GM18858 (cell line): ENCODE data around the gene PLD1.
A peak's percentile ranks its signal among the peaks of the same experiment; 100 is the strongest.
"Not testable (repeated sequence)": the region's sequence is repeated elsewhere in the genome, so short reads cannot be mapped to it uniquely, and the experiment has no call there.

ENCODE experiments used
- ATAC-seq: cut with Tn5 transposase; IDR thresholded peaks from one replicate; pipeline ENCODE4 v1.9.1; 2021; ENCODE audit not compliant: unreplicated experiment

The PLD1 gene

GRCh38 chr3:171809861-171810628 is at the start of gene PLD1:
Gene PLD1, minus strand, starts transcription at chr3:171810483. Its CDS starts 72,432 bp downstream, at chr3:171738051.
- peak; percentile 40 for ATAC-seq

GRCh38 chr3:171858770-171859169 is 48.5 kb upstream of the PLD1 start:
- ATAC-seq, result not testable (repeated sequence)

GRCh38 chr3:171854649-171855305 is 44.5 kb upstream of the PLD1 start:
- ATAC-seq, result no peak

GRCh38 chr3:171851660-171852058 is 41.4 kb upstream of the PLD1 start:
- no peak for ATAC-seq

GRCh38 chr3:171850960-171851659 is 40.8 kb upstream of the PLD1 start:
- ATAC-seq, result no peak

GRCh38 chr3:171850320-171850959 is 40.2 kb upstream of the PLD1 start:
- ATAC-seq, result no peak

- ATAC-seq, result no peak
Observed at GRCh38 chr3:171849617-171850319, 39.5 kb upstream of the PLD1 start.

GRCh38 chr3:171847595-171848259 is 37.4 kb upstream of the PLD1 start:
- no peak for ATAC-seq

- no peak for ATAC-seq
Observed at GRCh38 chr3:171847133-171847532, 36.9 kb upstream of the PLD1 start.

- peak; percentile 99 for ATAC-seq
Observed at GRCh38 chr3:171846597-171846996, 36.3 kb upstream of the PLD1 start.

- ATAC-seq, result no peak
Observed at GRCh38 chr3:171845481-171846284, 35.4 kb upstream of the PLD1 start.

- no peak for ATAC-seq
Observed at GRCh38 chr3:171844873-171845272, 34.6 kb upstream of the PLD1 start.

GRCh38 chr3:171842864-171843518 is 32.7 kb upstream of the PLD1 start, which contains the start of gene TMEM212:
Gene TMEM212, plus strand, starts transcription at chr3:171843349. Its CDS starts 35 bp downstream, at chr3:171843384.
- ATAC-seq, result no peak

- ATAC-seq, result no peak
Observed at GRCh38 chr3:171841620-171842000, 31.3 kb upstream of the PLD1 start.

GRCh38 chr3:171840811-171841619 is 30.7 kb upstream of the PLD1 start:
- no peak for ATAC-seq

- ATAC-seq, result no peak
Observed at GRCh38 chr3:171840445-171840810, 30.1 kb upstream of the PLD1 start.

GRCh38 chr3:171839270-171839669 is 29.0 kb upstream of the PLD1 start:
- no peak for ATAC-seq

- no peak for ATAC-seq
Observed at GRCh38 chr3:171838218-171838720, 28.0 kb upstream of the PLD1 start.
